Astrocyte (in vitro differentiated cells and primary cell): ENCODE results near the gene TMEM127.

Source experiments
- EZH2 ChIP-seq: IDR thresholded peaks from 2 replicates; pipeline ENCODE4 v1.6.1; 2012; ENCODE audit warnings: mild to moderate bottlenecking, low read length, inconsistent platforms; ENCODE audit not compliant: insufficient read depth
- TF ChIP-seq, protein P1 (sequence below): IDR thresholded peaks from 2 replicates; pipeline ENCODE4 v1.5.1; 2011; ENCODE audit warnings: low read depth, mild to moderate bottlenecking, inconsistent platforms, low read length, moderate library complexity; ENCODE audit not compliant: insufficient read depth

GRCh38 chr2:96251721-96252292 is 14.0 kb downstream of the TMEM127 start:
- TF ChIP-seq, protein P1, sequence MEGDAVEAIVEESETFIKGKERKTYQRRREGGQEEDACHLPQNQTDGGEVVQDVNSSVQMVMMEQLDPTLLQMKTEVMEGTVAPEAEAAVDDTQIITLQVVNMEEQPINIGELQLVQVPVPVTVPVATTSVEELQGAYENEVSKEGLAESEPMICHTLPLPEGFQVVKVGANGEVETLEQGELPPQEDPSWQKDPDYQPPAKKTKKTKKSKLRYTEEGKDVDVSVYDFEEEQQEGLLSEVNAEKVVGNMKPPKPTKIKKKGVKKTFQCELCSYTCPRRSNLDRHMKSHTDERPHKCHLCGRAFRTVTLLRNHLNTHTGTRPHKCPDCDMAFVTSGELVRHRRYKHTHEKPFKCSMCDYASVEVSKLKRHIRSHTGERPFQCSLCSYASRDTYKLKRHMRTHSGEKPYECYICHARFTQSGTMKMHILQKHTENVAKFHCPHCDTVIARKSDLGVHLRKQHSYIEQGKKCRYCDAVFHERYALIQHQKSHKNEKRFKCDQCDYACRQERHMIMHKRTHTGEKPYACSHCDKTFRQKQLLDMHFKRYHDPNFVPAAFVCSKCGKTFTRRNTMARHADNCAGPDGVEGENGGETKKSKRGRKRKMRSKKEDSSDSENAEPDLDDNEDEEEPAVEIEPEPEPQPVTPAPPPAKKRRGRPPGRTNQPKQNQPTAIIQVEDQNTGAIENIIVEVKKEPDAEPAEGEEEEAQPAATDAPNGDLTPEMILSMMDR = no peak
- no peak for TF ChIP-seq EZH2
